Measurements from ENCODE around the gene CACNG3. TPM values are rescaled to one million over a fixed set of nuclear protein-coding genes. Genes with fewer than 3 reads are reported as not detected.

CACNG3 gene
- total RNA-seq, 1 experiment from 2014 or later = not detected

DNA sequence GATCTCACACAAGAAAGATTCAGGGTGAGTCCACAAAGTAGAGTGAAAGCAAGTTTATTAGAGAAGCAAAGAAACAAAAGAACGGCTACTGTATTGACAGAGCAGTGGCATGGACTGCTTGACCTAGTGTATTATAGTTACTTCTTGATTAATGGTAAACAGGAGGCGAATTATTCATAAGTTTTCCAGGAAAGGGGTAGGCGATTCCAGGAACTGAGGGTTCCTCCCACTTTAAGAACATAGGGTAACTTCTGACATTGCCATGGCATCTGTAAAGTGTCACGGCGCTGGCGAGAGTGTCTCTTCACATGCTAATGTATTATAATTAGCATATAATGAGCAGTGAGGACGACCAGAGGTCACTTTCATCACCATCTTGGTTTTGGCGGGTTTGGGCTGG, 93.2 kb downstream of the CACNG3 start:
- Histone ChIP-seq H2BK120ac (ENCODE audit: low read depth, low read length, poor library complexity, severe bottlenecking) (no peak overlapping the region), H2BK20ac (ENCODE audit: low read depth, low read length, poor library complexity, severe bottlenecking) (no peak overlapping the region), H2BK15ac (ENCODE audit: low read depth, low read length) (no peak overlapping the region), H3K23ac (ENCODE audit: insufficient read length, low read depth, low read length) (no peak overlapping the region), H2AFZ (ENCODE audit: low read length) (no peak overlapping the region), H3K18ac (ENCODE audit: insufficient read length, low read depth, low read length) (peak overlapping the region; percentile 46), H3T11ph (ENCODE audit: low read length) (no peak overlapping the region), H4K91ac (ENCODE audit: insufficient read length, low read depth, low read length) (no peak overlapping the region), H3K23me2 (ENCODE audit: insufficient read length, low read depth, low read length, poor library complexity, severe bottlenecking) (no peaks in the 10 kb centered on the region), H3K56ac (ENCODE audit: insufficient read length, low read depth, low read length) (no peak overlapping the region), H3K14ac (ENCODE audit: insufficient read depth, low read length) (no peak overlapping the region), H3K9me3 (ENCODE audit: control insufficient read depth, low read depth, low read length) (no peaks in the 10 kb centered on the region), H3K4ac (ENCODE audit: low read depth, low read length) (no peak overlapping the region), H3K27me3 (ENCODE audit: insufficient read depth, low read length) (no peaks in the 10 kb centered on the region), H3K27ac (ENCODE audit: insufficient read length, low read depth, low read length) (no peak overlapping the region), H2BK12ac (ENCODE audit: insufficient read length, low read depth, low read length) (no peak overlapping the region), H2AK5ac (ENCODE audit: insufficient read length, low read length) (no peak overlapping the region), H3K4me2 (ENCODE audit: insufficient read depth, insufficient read length, low read length) (no peak overlapping the region), H4K20me1 (ENCODE audit: control insufficient read depth, insufficient read depth, insufficient read length) (no peaks in the 10 kb centered on the region), H3K79me1 (ENCODE audit: insufficient read depth, low read depth, low read length, poor library complexity, severe bottlenecking) (no peaks in the 10 kb centered on the region), H3K9ac (ENCODE audit: extremely low read depth, insufficient read length, low read length) (no peak overlapping the region), H4K5ac (ENCODE audit: insufficient read length, low read depth, low read length) (no peak overlapping the region), H3K79me2 (ENCODE audit: insufficient read depth, low read length) (no peaks in the 10 kb centered on the region), H4K8ac (replicated peaks; ENCODE audit: insufficient read length, low read depth, low read length) (no peak overlapping the region), H2BK5ac (ENCODE audit: insufficient read length, low read length) (no peak overlapping the region), H3K4me1 (ENCODE audit: insufficient read depth, low read length) (peaks cover 22% of the 10 kb centered on the region)
- no peaks in the 10 kb centered on the region for H3K27me3 Mint-ChIP-seq (ENCODE audit: low read depth)
- no peaks in the 10 kb centered on the region for H3K36me3 Mint-ChIP-seq (ENCODE audit: insufficient read depth in 1 of 3, low read depth in 3 of 3)
- H3K4me3 Mint-ChIP-seq = no peak overlapping the region
- no peaks in the 10 kb centered on the region; a peak in 1 of 5 replicates for H3K9me3 Mint-ChIP-seq
- TF ChIP-seq CTCF (conservative IDR thresholded peaks at IDR 0.05) = no peak
- H3K4me1 Mint-ChIP-seq = peaks cover 54 to 62% of the 10 kb centered on the region in 2 experiments
- no CpG with 5 or more reads among the region's 8 CpGs for WGBS (ENCODE audit: extremely low coverage, insufficient read length, low lambda C conversion rate)
- H3K27ac Mint-ChIP-seq = peak overlapping the region in 2 of 3 experiments; percentile 30 to 83; a peak in 4 of 7 replicates
- DNase-seq = no peak
